Kidney glomerular epithelial cell (primary cell): Measurements from ENCODE around the gene TSPYL4.
"Not testable (repeated sequence)": the region's sequence is repeated elsewhere in the genome, so short reads cannot be mapped to it uniquely, and the experiment has no call there.

Experiments
- DNase-seq: peaks from one replicate; lab custom pipeline; 2025; lab: John Stamatoyannopoulos, UW

Gene TSPYL4

DNA sequence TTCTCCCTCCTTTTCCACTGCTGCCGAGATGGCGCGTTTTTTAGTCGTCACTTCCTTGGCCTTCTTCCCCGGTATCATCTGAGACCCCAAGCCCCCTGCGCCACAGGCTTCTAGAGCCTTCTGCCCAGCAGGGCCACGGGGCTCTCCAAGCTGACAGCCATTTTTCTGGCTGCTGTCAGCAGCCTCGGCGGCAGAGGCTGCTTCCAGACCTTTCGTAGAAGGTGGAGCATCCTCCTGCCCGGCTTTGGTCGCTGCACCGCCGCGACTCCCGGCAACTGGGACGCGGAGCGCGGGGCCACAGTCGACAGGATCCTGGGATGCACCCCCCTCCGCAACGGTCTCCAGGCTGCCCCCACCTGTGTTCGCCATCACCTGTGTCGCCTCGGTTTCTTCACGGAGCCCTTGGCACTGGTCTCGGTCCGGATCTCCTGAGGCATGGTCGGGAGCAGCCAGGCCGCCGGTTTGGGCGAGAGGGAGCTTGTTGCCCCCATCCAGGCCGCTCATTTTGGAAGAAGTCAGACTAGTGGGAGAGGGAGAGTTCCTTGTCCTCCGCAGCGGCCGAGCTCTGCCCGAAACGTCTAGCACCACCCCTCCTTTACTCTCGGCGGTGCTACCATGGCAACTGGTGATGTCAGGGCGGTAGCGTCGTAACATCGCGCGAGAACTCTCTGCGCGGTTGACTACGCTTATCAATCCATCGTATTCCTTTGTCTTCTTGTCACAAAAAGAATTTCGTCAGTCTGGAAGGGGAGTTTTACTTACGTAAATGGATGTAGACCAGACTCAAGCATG lies at the start of gene TSPYL4:
Gene TSPYL4, minus strand, starts transcription at position 571 of the 792 bp plus-strand sequence. Its CDS starts 67 bp downstream, at position 504.
- DNase-seq = peak; percentile 95

- DNase-seq = no peak
These were observed 47.2 kb upstream of the TSPYL4 start for GRCh38 chr6:116301104-116301503.

DNA sequence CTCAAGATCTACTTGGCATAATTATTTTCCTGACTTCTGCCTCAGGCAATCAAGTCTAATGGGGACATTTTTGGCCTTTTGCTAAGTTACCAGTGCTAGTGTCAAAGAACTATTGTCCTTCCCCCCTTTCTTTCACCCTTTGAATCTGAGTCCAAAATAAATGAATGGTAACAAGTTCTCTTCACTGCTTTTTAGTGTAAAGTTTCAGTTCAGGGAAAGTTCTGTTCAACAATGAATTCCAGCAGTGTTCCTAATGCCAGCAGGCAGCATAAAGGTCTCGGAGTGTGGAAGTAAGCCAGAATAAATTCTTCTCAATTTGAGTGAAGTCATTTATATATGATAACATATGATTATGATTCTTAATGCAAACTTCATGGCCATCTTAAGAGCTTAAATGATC lies 46.7 kb upstream of the TSPYL4 start:
- DNase-seq = no peak

DNA sequence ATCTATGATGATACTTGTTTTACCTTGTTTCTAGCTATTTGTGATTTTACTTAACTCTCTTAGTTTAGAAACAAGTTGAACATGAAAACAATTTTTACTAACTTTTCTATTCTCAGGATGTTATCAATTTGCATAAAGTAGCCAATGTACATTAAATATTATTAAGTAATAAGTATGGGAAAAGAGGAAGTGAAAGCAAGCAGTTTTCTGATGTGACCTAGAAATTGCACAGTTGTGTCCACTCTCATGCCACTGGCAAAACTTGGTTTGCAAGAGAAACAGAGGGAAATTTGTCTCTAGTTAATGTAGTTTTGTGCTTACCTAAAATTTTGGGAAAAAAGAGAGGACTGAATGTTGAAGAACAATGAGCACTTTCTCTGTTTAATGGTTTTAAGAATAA lies 45.1 kb upstream of the TSPYL4 start:
- DNase-seq = no peak

- no peak for DNase-seq
These were observed 44.4 kb upstream of the TSPYL4 start for GRCh38 chr6:116298273-116298672.

- DNase-seq = no peak
These were observed 38.7 kb upstream of the TSPYL4 start for GRCh38 chr6:116292553-116292952.

DNA sequence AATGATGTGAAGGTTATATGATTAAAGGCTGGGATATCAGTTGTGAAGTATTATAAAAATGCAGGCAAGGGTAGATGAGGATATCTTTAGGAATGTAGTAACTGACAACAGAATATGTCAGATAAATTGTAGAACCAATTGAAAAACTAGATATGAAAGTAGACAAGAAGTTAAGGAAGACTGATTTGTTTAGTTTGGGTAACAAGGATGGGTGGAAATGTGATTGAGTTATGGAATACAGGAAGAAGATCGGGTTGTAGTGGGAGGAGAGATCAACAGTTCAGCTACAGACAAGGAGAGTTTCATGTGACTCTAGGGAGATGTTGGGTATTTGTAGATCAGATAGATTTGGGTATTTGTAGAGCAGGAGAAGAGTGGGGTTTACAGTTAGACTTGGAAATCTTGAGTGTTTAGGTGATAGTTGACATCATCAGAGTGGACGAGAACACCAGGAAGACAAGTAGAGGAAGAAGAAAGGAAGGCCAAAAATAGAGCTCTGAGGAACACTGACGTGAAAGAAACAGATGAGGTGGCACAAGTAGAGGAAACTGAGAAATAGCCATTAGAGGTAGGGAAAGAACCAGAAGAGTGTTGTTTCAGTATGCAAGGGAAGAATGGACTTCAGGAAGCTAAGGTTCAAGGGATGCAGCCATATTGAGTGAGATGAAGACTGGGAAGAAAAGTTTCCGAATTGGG lies 38.0 kb upstream of the TSPYL4 start:
- no peak for DNase-seq

DNA sequence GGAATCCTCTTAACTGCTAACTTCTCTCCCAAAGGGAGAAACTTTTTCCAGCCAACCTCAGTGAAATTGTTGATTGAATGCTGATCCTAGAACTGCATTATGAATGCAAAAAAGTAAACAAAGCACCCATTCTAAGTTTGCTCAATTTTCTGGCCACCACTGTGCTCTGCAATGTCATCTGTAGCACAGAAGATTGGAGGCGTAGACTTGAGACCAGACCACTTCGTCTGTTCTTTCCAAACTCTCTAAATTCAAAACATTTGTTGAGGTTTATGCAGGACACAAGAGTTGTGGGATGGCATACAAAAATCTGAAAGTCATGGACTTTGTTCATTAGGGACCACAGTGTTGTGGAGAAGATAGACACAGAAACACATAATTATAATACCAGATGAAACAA lies 36.9 kb upstream of the TSPYL4 start:
- no peak for DNase-seq

- no peak for DNase-seq
These were observed 36.0 kb upstream of the TSPYL4 start for GRCh38 chr6:116289876-116290275.

GRCh38 chr6:116287689-116288282 lies 33.9 kb upstream of the TSPYL4 start:
- peak; percentile 54 for DNase-seq

- DNase-seq = no peak
These were observed 33.0 kb upstream of the TSPYL4 start for GRCh38 chr6:116286773-116287358.

DNA sequence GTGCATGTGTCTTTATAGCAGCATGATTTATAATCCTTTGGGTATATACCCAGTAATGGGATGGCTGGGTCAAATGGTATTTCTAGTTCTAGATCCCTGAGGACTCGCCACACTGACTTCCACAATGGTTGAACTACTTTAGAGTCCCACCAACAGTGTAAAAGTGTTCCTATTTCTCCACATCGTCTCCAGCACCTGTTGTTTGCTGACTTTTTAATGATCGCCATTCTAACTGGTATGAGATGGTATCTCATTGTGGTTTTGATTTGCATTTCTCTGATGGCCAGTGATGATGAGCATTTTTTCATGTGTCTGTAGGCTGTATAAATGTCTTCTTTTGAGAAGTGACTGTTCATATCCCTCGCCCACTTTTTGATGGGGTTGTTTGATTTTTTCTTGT lies 31.1 kb upstream of the TSPYL4 start:
- not testable (repeated sequence) for DNase-seq

- no peak for DNase-seq
These were observed 29.3 kb upstream of the TSPYL4 start for GRCh38 chr6:116283191-116283590.

GRCh38 chr6:116282698-116283097 lies 28.8 kb upstream of the TSPYL4 start:
- no peak for DNase-seq

DNA sequence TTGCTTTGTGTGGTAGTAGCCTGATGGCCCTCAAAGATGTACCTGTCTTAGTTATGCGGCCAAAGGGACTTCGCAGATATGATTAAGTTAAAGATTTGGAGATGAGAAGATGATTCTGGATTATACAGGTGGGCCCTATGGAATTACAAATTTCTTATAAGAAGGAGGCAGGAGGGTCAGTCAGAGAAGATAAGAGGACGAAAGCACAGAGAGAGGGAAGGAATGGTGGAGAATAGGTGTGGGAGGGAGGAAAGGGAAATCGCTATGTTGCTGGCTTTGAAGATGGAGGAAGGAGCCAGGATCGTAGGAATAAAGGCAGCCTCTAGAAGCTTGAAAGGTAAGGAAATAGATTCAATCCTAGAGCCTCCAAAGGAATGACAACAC lies 27.1 kb upstream of the TSPYL4 start:
- no peak for DNase-seq

DNA sequence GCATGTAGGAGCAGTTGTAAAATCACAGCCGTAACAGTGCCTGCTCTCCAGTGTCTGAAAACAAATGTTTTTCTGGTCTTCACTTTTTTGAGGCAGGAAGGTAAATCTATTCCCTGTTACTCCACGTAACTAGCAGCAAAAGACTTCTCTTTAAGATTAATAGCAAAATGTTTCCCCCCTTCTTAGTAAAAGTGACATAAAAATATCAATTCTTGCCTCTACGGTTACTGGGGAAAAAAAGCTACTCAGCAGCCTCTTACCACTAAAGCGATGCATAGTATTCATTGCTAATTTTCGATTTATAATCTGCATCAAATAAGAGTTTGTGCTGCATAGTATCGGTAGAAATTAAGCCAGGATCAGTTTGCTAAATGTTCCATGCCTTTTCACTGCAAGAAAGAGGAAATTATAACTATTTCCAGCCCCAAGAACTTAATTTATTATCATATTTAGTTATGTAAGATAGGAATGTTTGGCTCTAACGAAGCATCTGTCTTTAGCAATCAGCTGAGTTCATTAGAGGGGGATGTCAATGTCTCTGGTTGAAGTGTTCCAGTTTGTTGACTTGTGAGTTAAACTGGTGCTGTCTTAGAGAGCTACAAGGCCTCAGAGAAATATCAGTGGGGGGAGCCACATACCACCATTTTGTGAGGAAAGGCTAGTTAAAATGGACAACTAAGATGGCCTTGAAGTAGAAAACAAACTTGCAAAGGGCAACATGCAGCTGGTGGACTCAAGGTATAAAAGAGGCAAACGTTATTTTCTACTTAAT lies 26.5 kb upstream of the TSPYL4 start:
- peak; percentile 65 for DNase-seq

DNA sequence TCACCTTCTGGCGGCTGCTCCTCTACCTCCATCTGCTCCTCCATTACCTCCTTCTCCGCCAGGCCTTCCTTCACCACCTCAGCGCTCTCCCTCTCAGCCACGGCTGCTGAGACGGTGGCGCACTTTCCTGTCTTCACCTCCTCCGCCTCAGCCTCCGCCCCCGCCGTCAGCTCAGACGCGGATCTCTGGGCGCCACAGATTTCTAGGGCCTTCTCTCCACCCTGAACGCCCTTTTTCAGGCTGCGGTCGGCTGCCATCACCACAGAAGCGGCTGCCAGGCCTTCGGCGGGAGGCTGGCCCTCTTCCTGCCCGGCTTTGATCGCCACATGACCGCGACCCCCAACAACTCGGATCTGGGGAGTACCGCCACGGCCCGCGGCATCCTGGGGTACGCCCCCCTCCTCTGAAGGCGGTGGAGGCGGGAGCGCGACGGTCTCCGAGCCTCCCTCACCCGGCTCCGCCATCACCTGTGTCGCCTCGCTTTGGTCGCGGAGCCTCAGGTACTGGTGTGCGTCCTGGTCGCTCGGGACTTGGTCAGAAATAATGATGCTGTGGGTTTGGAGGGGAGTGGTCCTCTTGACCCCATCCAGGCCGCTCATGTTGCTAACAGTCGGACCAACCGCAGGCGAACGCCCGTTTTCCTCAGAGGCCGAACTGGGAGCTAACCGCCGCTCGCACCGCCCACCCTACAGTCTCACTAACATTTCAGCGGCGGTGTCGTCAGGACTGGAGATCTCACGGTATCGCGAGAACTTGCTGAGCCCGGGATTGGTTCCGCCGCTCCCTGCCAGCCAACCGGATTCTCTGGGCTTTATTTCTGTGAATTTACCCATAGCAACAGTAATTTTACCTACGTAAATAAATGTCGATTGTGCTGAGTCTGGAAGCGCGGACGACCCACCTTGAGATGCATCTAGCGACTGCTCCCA lies 25.6 kb upstream of the TSPYL4 start, which contains the start of gene TSPYL1:
Gene TSPYL1, minus strand, starts transcription at position 699 of the 929 bp plus-strand sequence. Its CDS starts 100 bp downstream, at position 599.
- DNase-seq = peak; percentile 95

DNA sequence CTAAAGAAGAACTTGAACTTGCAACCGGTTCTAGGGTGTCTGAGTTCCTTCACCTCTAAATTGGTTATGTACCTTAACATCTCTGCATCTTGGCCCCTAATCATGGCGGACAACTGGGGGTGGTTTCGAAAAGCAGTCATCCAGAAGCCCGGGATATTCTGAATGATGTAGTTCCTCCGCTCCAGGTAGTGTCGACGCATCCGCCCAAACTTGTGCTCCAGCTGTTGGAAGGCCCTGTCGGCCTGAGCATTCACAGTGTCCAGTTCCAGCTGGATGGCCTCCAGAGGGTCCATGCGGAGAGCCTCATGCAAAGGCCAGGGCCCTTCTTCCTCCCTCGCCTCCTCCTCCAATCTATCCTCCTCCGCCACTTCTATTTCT lies 25.0 kb upstream of the TSPYL4 start:
- no peak for DNase-seq

DNA sequence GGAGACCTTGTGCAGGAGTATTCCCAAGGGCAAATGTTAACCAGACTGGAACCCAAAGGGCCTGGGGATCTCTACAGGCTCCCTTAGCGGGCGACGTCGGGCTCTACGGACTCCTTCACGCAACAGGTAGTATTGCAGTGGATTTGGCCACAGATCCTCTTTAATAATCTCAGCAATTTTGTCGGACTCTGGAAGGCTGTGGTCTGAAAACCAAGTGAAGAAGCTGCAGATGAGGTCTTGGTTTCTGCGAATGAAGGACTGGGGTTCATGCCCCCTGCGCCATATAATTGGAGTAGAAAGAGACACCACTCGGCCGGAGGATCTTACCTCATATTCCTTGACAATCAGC lies 24.6 kb upstream of the TSPYL4 start:
- no peak for DNase-seq

DNA sequence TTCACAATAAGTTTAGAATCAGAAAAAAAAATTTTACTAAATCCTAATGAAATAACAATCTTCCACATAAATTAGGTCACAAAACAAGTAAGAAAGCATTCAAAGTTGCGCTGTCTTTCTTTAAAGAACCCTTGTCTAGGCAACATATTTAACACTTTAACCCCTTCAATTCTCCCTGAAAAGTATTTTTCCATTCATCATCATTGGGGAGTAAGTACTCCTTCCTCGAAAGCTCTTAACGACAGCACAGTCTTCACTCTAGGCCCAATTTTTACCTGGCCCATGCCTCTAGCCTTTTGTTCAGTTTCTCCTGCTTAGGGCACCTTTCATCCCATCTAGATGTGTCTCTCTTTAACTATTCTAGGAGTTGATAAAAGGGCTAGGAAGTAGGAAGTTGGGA lies 23.2 kb upstream of the TSPYL4 start:
- DNase-seq = no peak

- no peak for DNase-seq
These were observed 17.4 kb upstream of the TSPYL4 start for GRCh38 chr6:116271149-116271708.
